Uterus (tissue), 2 donors: ENCODE measurements around the gene MGAT4A.

Experiments
- POLR2A ChIP-seq, 2 donors: fragments of 450-650 bp; IDR thresholded peaks; one replicate each; pipeline ENCODE4 v1.6.1; 2016; ENCODE audit warnings: antibody characterized with exemption in 2 of 2, mild to moderate bottlenecking in 1 of 2, moderate library complexity in 1 of 2
- TF ChIP-seq, protein P1 (sequence below), 4 experiments: fragments of 200-600 bp in 2 of 4; fragments of 450-650 bp in 2 of 4; sonication (generic) in 2 of 4; IDR thresholded peaks; one replicate each; pipeline ENCODE4 v1.5.1; 2016 to 2019; ENCODE audit warnings: antibody characterized with exemption in 4 of 4, mild to moderate bottlenecking in 2 of 4, moderate library complexity in 1 of 4

GRCh38 chr2:98715812-98716451 lies 15.0 kb downstream of the MGAT4A start:
- TF ChIP-seq, protein P1, sequence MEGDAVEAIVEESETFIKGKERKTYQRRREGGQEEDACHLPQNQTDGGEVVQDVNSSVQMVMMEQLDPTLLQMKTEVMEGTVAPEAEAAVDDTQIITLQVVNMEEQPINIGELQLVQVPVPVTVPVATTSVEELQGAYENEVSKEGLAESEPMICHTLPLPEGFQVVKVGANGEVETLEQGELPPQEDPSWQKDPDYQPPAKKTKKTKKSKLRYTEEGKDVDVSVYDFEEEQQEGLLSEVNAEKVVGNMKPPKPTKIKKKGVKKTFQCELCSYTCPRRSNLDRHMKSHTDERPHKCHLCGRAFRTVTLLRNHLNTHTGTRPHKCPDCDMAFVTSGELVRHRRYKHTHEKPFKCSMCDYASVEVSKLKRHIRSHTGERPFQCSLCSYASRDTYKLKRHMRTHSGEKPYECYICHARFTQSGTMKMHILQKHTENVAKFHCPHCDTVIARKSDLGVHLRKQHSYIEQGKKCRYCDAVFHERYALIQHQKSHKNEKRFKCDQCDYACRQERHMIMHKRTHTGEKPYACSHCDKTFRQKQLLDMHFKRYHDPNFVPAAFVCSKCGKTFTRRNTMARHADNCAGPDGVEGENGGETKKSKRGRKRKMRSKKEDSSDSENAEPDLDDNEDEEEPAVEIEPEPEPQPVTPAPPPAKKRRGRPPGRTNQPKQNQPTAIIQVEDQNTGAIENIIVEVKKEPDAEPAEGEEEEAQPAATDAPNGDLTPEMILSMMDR (IDR thresholded peaks at IDR 0.05) = no peak
- TF ChIP-seq POLR2A (IDR thresholded peaks at IDR 0.05) = no peak
